Measurements from ENCODE around the gene CILP2. TPM values are rescaled to one million over a fixed set of nuclear protein-coding genes. Genes with fewer than 3 reads are reported as not detected.

Gene CILP2
- total RNA-seq, 1 donor from 2014 or later, result 0.98 TPM

- H3K9me3 ChIP-seq, result no peaks in the 10 kb centered on the region
- DNase-seq (ENCODE audit: extremely low spot score in 2 of 2), result no peak
- H3K27ac ChIP-seq, result no peak overlapping the region
- H3K27me3 ChIP-seq, result no peaks in the 10 kb centered on the region
- H3K4me3 ChIP-seq, result no peak overlapping the region
- intact Hi-C loops (cut with DNase I), result no loop called here
- TF ChIP-seq CTCF (IDR thresholded peaks at IDR 0.05) (no peak), POLR2AphosphoS5 (IDR thresholded peaks at IDR 0.05; ENCODE audit: insufficient read depth in 1 of 2, low read depth in 1 of 2) (no peak), POLR2A (IDR thresholded peaks at IDR 0.05) (no peak)
- H3K4me1 ChIP-seq, result peaks cover 17% of the 10 kb centered on the region
- peaks cover 0 to 19% of the 10 kb centered on the region in 2 donors for H3K36me3 ChIP-seq
Measured at GRCh38 chr19:19527674-19528625, 10.1 kb upstream of the CILP2 start.

GRCh38 chr19:19528721-19529490 lies 9.2 kb upstream of the CILP2 start, which contains the start of gene YJEFN3:
YJEFN3 (plus strand) TSS chr19:19528911; CDS start chr19:19528933, 22 bp downstream.
- TF ChIP-seq POLR2AphosphoS5 (IDR thresholded peaks at IDR 0.05; ENCODE audit: insufficient read depth in 1 of 2, low read depth in 1 of 2) (no peak), CTCF (IDR thresholded peaks at IDR 0.05) (no peak), POLR2A (IDR thresholded peaks at IDR 0.05) (no peak)
- Histone ChIP-seq H3K4me1 (peaks cover 17% of the 10 kb centered on the region), H3K36me3 (peaks cover 0 to 19% of the 10 kb centered on the region in 2 donors), H3K27me3 (no peaks in the 10 kb centered on the region), H3K27ac (no peak within 1 kb of the TSS), H3K9me3 (no peaks in the 10 kb centered on the region), H3K4me3 (peak within 1 kb of the TSS; percentile 20 to 30)
- intact Hi-C loops (cut with DNase I), result no loop called here
- no peak for DNase-seq (ENCODE audit: extremely low spot score in 2 of 2)

- H3K9me3 ChIP-seq, result no peaks in the 10 kb centered on the region
- intact Hi-C loops (cut with DNase I), result loop anchor here (5.0 to 10.0 kb wide), 2 partner anchors 112 to 745 kb away; partner anchors contain the start of gene GMIP
- H3K4me1 ChIP-seq, result peaks cover 17% of the 10 kb centered on the region
- no peak overlapping the region for H3K27ac ChIP-seq
- peaks cover 0 to 19% of the 10 kb centered on the region in 2 donors for H3K36me3 ChIP-seq
- no peaks in the 10 kb centered on the region for H3K27me3 ChIP-seq
- no peak overlapping the region for H3K4me3 ChIP-seq
- no peak for DNase-seq (ENCODE audit: extremely low spot score in 2 of 2)
- TF ChIP-seq CTCF (IDR thresholded peaks at IDR 0.05), result no peak
- TF ChIP-seq POLR2A (IDR thresholded peaks at IDR 0.05), result no peak
- no peak for TF ChIP-seq POLR2AphosphoS5 (IDR thresholded peaks at IDR 0.05; ENCODE audit: insufficient read depth in 1 of 2, low read depth in 1 of 2)
Measured at GRCh38 chr19:19529783-19530422, 8.2 kb upstream of the CILP2 start.

- peaks cover 0 to 19% of the 10 kb centered on the region in 2 donors for H3K36me3 ChIP-seq
- no peaks in the 10 kb centered on the region for H3K9me3 ChIP-seq
- TF ChIP-seq POLR2AphosphoS5 (IDR thresholded peaks at IDR 0.05; ENCODE audit: insufficient read depth in 1 of 2, low read depth in 1 of 2) (no peak), CTCF (IDR thresholded peaks at IDR 0.05) (no peak), POLR2A (IDR thresholded peaks at IDR 0.05) (no peak)
- H3K4me3 ChIP-seq, result no peak overlapping the region
- H3K4me1 ChIP-seq, result peaks cover 17% of the 10 kb centered on the region
- no peaks in the 10 kb centered on the region for H3K27me3 ChIP-seq
- no peak overlapping the region for H3K27ac ChIP-seq
- intact Hi-C loops (cut with DNase I), result loop anchor here (5.0 to 10.0 kb wide), 2 partner anchors 112 to 744 kb away; partner anchors contain the start of gene GMIP
- no peak for DNase-seq (ENCODE audit: extremely low spot score in 2 of 2)
Measured at GRCh38 chr19:19530423-19530804, 7.7 kb upstream of the CILP2 start.
